CD4-positive, alpha-beta T cell (primary cell): ENCODE results near the gene OTOA. TPM values are rescaled to one million over a fixed set of nuclear protein-coding genes. Genes with fewer than 3 reads are reported as not detected.
"Not testable (repeated sequence)": the region's sequence is repeated elsewhere in the genome, so short reads cannot be mapped to it uniquely, and the experiment has no call there.

Experiments
- ATAC-seq: fragments of 200-7000 bp; cut with Tn5 transposase; one replicate; pipeline ENCODE4 v1.10.0; 2022; ENCODE audit warnings: mild to moderate bottlenecking; ENCODE audit not compliant: poor library complexity
- CTCF ChIA-PET: fragments of 350-600 bp; sonication (Branson Sonifier 250); formaldehyde crosslinking; loops from one replicate; lab custom pipeline; 2021; ENCODE audit warnings: antibody characterized with exemption, inconsistent platforms; lab: Charles Lee
- POLR2A ChIA-PET: fragments of 350-600 bp; sonication (Branson Sonifier 250); formaldehyde crosslinking; loops from one replicate; lab custom pipeline; 2021; ENCODE audit warnings: antibody characterized with exemption, inconsistent platforms; lab: Charles Lee
- DNase-seq, 14 experiments: peaks; one replicate each; pipeline ENCODE4 v3.0.0-alpha.2; 2013 to 2020; ENCODE audit warnings: mixed read lengths in 2 of 14
- H3K27ac ChIP-seq, 2 donors: one replicate each; pipeline versions ENCODE4 v1.5.1 to v1.7.0; 2013; ENCODE audit warnings: low read length in 2 of 2, low read depth in 1 of 2, mild to moderate bottlenecking in 1 of 2
- H3K27me3 ChIP-seq, 2 experiments: 1 replicate in 1 of 2; 2 replicates in 1 of 2; pipeline versions ENCODE4 v1.6.1 to v1.7.0; 2013; ENCODE audit warnings: low read length in 2 of 2, control low read depth in 1 of 2, mild to moderate bottlenecking in 1 of 2, moderate library complexity in 1 of 2; ENCODE audit not compliant: insufficient read depth in 2 of 2, control insufficient read depth in 1 of 2
- H3K36me3 ChIP-seq: one replicate; pipeline ENCODE4 v1.6.1; 2013; ENCODE audit warnings: low read length, control low read depth; ENCODE audit not compliant: insufficient read depth
- H3K4me1 ChIP-seq: one replicate; pipeline ENCODE4 v1.6.1; 2013; ENCODE audit warnings: low read length, control low read depth; ENCODE audit not compliant: insufficient read depth
- H3K4me3 ChIP-seq: one replicate; pipeline ENCODE4 v1.5.1; 2013; ENCODE audit warnings: mild to moderate bottlenecking, low read length, moderate library complexity
- H3K9me3 ChIP-seq, 2 experiments: 1 replicate in 1 of 2; 2 replicates in 1 of 2; pipeline versions ENCODE4 v1.6.1 to v1.7.0; 2013; ENCODE audit warnings: low read length in 2 of 2, mild to moderate bottlenecking in 2 of 2, control low read depth in 1 of 2, moderate library complexity in 1 of 2; ENCODE audit not compliant: control insufficient read depth in 1 of 2, insufficient read depth in 1 of 2
- H3K27ac Mint-ChIP-seq: one replicate; pipeline ENCODE4 v1.8.0; 2020; ENCODE audit warnings: mixed read lengths
- H3K27me3 Mint-ChIP-seq: one replicate; pipeline ENCODE4 v1.8.0; 2021; ENCODE audit warnings: mixed read lengths
- H3K36me3 Mint-ChIP-seq: one replicate; pipeline ENCODE4 v1.8.0; 2021; ENCODE audit warnings: low read depth, mixed read lengths
- H3K4me1 Mint-ChIP-seq: one replicate; pipeline ENCODE4 v1.8.0; 2021; ENCODE audit warnings: low read depth, mixed read lengths
- H3K4me3 Mint-ChIP-seq: one replicate; pipeline ENCODE4 v1.8.0; 2020; ENCODE audit warnings: mild to moderate bottlenecking, mixed read lengths
- H3K9me3 Mint-ChIP-seq: one replicate; pipeline ENCODE4 v1.8.0; 2020; ENCODE audit warnings: mixed read lengths
- CTCF ChIP-seq: fragments of 200-600 bp; IDR thresholded peaks from one replicate; pipeline ENCODE4 v1.8.0; 2022; ENCODE audit warnings: antibody characterized with exemption, mild to moderate bottlenecking
- intact Hi-C, 2 experiments: fragments of 100-400 bp; cut with DNase I in 1 of 2; cut with micrococcal nuclease in 1 of 2; formaldehyde crosslinking; loops; one replicate each; pipeline versions ENCODE4 v1.15.1 to v1.9.0; 2023 to 2025; cut with DNase I, micrococcal nuclease
- total RNA-seq, 174 experiments: library from RNA in 2 of 174; stranded (reverse) in 2 of 174; gene quantifications; one replicate each; pipeline ENCODE4 v1.2.3 and lab custom pipeline; 2021 to 2026

The OTOA gene
- total RNA-seq, 2 experiments from 2014 or later = 0.19 TPM; not detected in 1

GRCh38 chr16:21667575-21667974 is 3.8 kb downstream of the OTOA start:
- ChIA-PET POLR2A (no interaction called here), CTCF (interaction anchor here (4.6 kb wide), 1 partner anchor 10 kb away, joined by 18 read pairs; no protein-coding TSS in a partner anchor)
- Histone ChIP-seq H3K27ac (no peak overlapping the region), H3K36me3 (no peaks in the 10 kb centered on the region), H3K27me3 (peaks cover 0 to 4% of the 10 kb centered on the region in 2 experiments), H3K9me3 (no peaks in the 10 kb centered on the region), H3K4me1 (peaks cover 10% of the 10 kb centered on the region), H3K4me3 (no peak overlapping the region)
- Mint-ChIP-seq H3K27ac (no peak overlapping the region), H3K4me3 (no peak overlapping the region), H3K36me3 (no peaks in the 10 kb centered on the region), H3K9me3 (no peaks in the 10 kb centered on the region), H3K27me3 (peaks cover 4% of the 10 kb centered on the region), H3K4me1 (peaks cover 14% of the 10 kb centered on the region)
- TF ChIP-seq CTCF = no peak
- ATAC-seq = no peak
- DNase-seq = no peak
- intact Hi-C loops = no loop called here

DNA sequence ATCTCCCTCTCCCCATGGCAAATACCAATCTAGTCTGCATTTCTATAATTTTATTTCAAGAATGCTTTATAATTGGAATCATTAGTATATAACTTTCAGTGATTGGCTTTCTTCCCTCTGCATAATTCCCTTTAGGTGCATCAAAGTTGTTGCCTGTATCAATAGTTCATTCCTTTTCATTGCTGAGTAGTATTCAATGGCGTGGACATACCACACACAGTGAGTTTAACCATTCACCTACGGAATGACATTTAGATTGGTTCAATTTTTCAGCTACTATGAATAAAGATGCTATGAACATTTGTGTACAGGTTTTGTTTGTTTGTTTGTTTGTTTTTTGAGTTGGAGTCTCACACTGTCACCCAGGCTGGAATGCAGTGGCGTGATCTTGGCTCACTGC is 9.7 kb downstream of the OTOA start:
- POLR2A ChIA-PET = no interaction called here
- no peak overlapping the region for H3K4me3 ChIP-seq
- no peak for ATAC-seq

DNA sequence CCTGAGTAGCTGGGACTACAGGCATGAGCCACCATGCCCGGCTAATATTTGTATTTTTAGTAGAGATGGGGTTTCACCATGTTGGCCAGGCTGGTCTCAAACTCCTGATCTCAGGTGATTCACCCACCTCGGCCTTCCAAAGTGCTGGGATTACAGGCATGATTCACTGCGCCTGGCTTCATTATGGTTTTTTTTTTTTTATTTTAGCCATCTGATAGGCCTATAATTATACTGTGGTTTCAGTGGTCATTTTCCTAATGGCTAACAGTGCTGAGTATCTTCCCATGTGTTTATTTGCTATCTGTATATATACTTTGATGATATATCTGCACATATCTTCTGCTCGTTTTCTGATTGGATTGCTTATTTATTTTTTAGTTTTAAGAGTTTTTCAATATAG is 10.7 kb downstream of the OTOA start:
- H3K4me1 ChIP-seq, intact Hi-C loops, H3K9me3 Mint-ChIP-seq, H3K4me3 Mint-ChIP-seq, H3K9me3 ChIP-seq, ATAC-seq, H3K36me3 ChIP-seq, POLR2A ChIA-PET, H3K36me3 Mint-ChIP-seq, CTCF ChIA-PET, H3K4me1 Mint-ChIP-seq, H3K27me3 ChIP-seq, H3K27me3 Mint-ChIP-seq, DNase-seq, H3K4me3 ChIP-seq, H3K27ac Mint-ChIP-seq, H3K27ac ChIP-seq: not testable (repeated sequence)

More for the DNA sequence above, 9.7 kb downstream of the OTOA start:
- H3K9me3 Mint-ChIP-seq = peaks cover 4% of the 10 kb centered on the region
- intact Hi-C loops = no loop called here
- H3K4me1 ChIP-seq = no peaks in the 10 kb centered on the region
- no peaks in the 10 kb centered on the region for H3K36me3 ChIP-seq
- DNase-seq = no peak
- no peaks in the 10 kb centered on the region for H3K27me3 ChIP-seq
- H3K4me1 Mint-ChIP-seq = no peaks in the 10 kb centered on the region
- H3K27ac Mint-ChIP-seq = no peak overlapping the region
- H3K9me3 ChIP-seq = no peaks in the 10 kb centered on the region
- no peak overlapping the region for H3K27ac ChIP-seq
- no peaks in the 10 kb centered on the region for H3K36me3 Mint-ChIP-seq
- no peak for TF ChIP-seq CTCF
- CTCF ChIA-PET = interaction anchor here (1.6 kb wide), 1 partner anchor 16 kb away, joined by 5 read pairs; no protein-coding TSS in a partner anchor
- no peak overlapping the region for H3K4me3 Mint-ChIP-seq
- H3K27me3 Mint-ChIP-seq = peaks cover 4% of the 10 kb centered on the region

DNA sequence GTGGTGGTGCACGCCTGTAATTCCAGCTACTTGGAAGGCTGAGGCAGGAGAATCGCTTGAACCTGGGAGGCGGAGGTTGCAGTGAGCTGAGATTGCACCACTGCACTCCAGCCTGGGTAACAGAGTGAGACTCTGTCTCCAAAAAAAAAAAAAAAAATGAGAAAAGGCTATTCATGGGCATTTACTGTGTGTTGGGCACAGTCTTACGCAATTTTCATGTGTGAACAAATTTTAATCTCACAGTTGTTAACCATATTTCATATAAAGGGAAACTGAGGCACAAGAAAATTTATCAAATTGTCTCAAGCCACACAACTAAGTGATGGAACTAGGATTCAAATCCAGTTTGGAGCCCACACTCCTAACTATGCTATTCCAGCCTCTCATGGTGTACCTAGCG is 16.9 kb downstream of the OTOA start:
- H3K9me3 Mint-ChIP-seq, ATAC-seq, H3K36me3 Mint-ChIP-seq, H3K4me3 ChIP-seq, H3K4me1 Mint-ChIP-seq, H3K27ac ChIP-seq, H3K9me3 ChIP-seq, H3K36me3 ChIP-seq, DNase-seq, H3K4me1 ChIP-seq, H3K4me3 Mint-ChIP-seq, intact Hi-C loops, H3K27me3 ChIP-seq, POLR2A ChIA-PET, CTCF ChIA-PET, H3K27ac Mint-ChIP-seq: not testable (repeated sequence)
- H3K27me3 Mint-ChIP-seq = peaks cover 15% of the 10 kb centered on the region
